HepG2 (cell line): ENCODE data around the gene SOX13.

ENCODE experiments used
- CTCF ChIP-seq: sonication (generic); formaldehyde crosslinking; IDR thresholded peaks from 2 replicates; pipeline ENCODE4 v1.5.0; 2020; ENCODE audit warnings: mild to moderate bottlenecking, missing genetic modification reagents, moderate library complexity
- RORA ChIP-seq: sonication (generic); formaldehyde crosslinking; IDR thresholded peaks from 2 replicates; pipeline ENCODE4 v1.5.0; 2020; ENCODE audit warnings: mild to moderate bottlenecking, missing genetic modification reagents, moderate library complexity
- SIX1 ChIP-seq: sonication (generic); formaldehyde crosslinking; IDR thresholded peaks from 2 replicates; pipeline ENCODE4 v1.4.0; 2020; ENCODE audit warnings: missing genetic modification reagents, borderline replicate concordance
- ZSCAN30 ChIP-seq: sonication (generic); formaldehyde crosslinking; IDR thresholded peaks from 2 replicates; pipeline ENCODE4 v1.5.0; 2020; ENCODE audit warnings: mild to moderate bottlenecking, missing genetic modification reagents

- TF ChIP-seq SIX1 (CRISPR knock-in tag) (no peak), RORA (no peak), ZSCAN30 (no peak), CTCF (CRISPR knock-in tag) (no peak)
Observed at GRCh38 chr1:204170494-204171155, 97.7 kb downstream of the SOX13 start.
